Heart left ventricle (tissue), 16 donors: ENCODE measurements around the gene CCDC71. TPM values are rescaled to one million over a fixed set of nuclear protein-coding genes. Genes with fewer than 3 reads are reported as not detected.

Experiments used
- ATAC-seq, 4 donors: fragments of 200-7000 bp; cut with Tn5 transposase; one replicate each; pipeline ENCODE4 v1.9.1; 2020 to 2022; ENCODE audit warnings: moderate library complexity in 4 of 4, mild to moderate bottlenecking in 3 of 4, moderate number of reproducible peaks in 1 of 4
- DNase-seq, 5 donors: peaks; one replicate each; pipeline ENCODE4 v3.0.0-alpha.2; 2020
- H3K27ac ChIP-seq, 12 donors: fragments of 200-600 bp; sonication (generic) in 4 of 12; one replicate each; pipeline versions ENCODE4 v1.5.0 to v1.8.0; 2016 to 2022; ENCODE audit warnings: mild to moderate bottlenecking in 2 of 12
- H3K27me3 ChIP-seq, 9 donors: fragments of 200-600 bp; sonication (generic) in 2 of 9; one replicate each; pipeline versions ENCODE4 v1.5.1 to v1.8.0; 2016 to 2022; ENCODE audit warnings: mild to moderate bottlenecking in 3 of 9
- H3K36me3 ChIP-seq, 9 donors: fragments of 200-600 bp; sonication (generic) in 2 of 9; one replicate each; pipeline versions ENCODE4 v1.5.0 to v1.8.0; 2018 to 2022; ENCODE audit warnings: mild to moderate bottlenecking in 2 of 9
- H3K4me1 ChIP-seq, 12 donors: fragments of 200-600 bp; sonication (generic) in 4 of 12; one replicate each; pipeline versions ENCODE4 v1.5.0 to v1.8.0; 2016 to 2022; ENCODE audit warnings: mild to moderate bottlenecking in 3 of 12
- H3K4me3 ChIP-seq, 12 donors: fragments of 200-600 bp; sonication (generic) in 4 of 12; one replicate each; pipeline versions ENCODE4 v1.5.0 to v1.8.0; 2017 to 2022; ENCODE audit warnings: mild to moderate bottlenecking in 9 of 12, moderate library complexity in 4 of 12
- H3K9me3 ChIP-seq, 12 donors: fragments of 200-600 bp; sonication (generic) in 4 of 12; one replicate each; pipeline versions ENCODE4 v1.5.0 to v1.8.0; 2016 to 2022; ENCODE audit warnings: mild to moderate bottlenecking in 1 of 12
- POLR2A ChIP-seq, 2 donors: fragments of 450-650 bp; IDR thresholded peaks; one replicate each; pipeline ENCODE4 v1.6.1; 2017; ENCODE audit warnings: antibody characterized with exemption in 2 of 2, mild to moderate bottlenecking in 2 of 2, moderate library complexity in 2 of 2
- WGBS, 4 donors: extraction: QIAGEN DNeasy Blood & Tissue Kit in 2 of 4; methylation state at CpG; one replicate each; pipeline versions ENCODE4 v1.1.5 to v1.1.7; 2013 to 2018; 5-methylcytosine and 5-hydroxymethylcytosine counted together
- intact Hi-C, 10 donors: fragments of 100-400 bp; cut with DNase I; formaldehyde crosslinking; loops; one replicate each; pipeline versions ENCODE4 v1.11.1 to v1.14.2; 2022
- polyA plus RNA-seq, 2 donors: library from polyadenylated mRNA; stranded (reverse); fragments of 200-250 nt; gene quantifications; one replicate each; pipeline ENCODE4 v1.2.3, GENCODE V29; 2013
- total RNA-seq, 9 donors: library from RNA; depleted of rRNA in 2 of 9; stranded (reverse); fragments of >200 nt in 2 of 9; fragmentation: NEBNext Ultra II Directional in 3 of 9; extraction: Animal tissue kit (Norgen Biotek cat#: 25700) in 3 of 9; gene quantifications; one replicate each; pipeline versions ENCODE4 v1.1.0 to v1.2.4, GENCODE V29; 2016 to 2023
- TF ChIP-seq, protein P1 (sequence below), 12 donors: fragments of 200-600 bp; sonication (generic) in 4 of 12; IDR thresholded peaks; one replicate each; pipeline versions ENCODE4 v1.5.0 to v1.8.0; 2018 to 2022; ENCODE audit warnings: antibody characterized with exemption in 12 of 12, mild to moderate bottlenecking in 5 of 12
- donor health status: ischemic (EF 13 %, LVEDD 7.1; RV severe dilation, severe dysfunction).
- donor health status: healthy with polysubstance abuse.
- donor health status: DM: no; HTN: yes; CAD: no.
- donor health status: DM: no; HTN: no; CAD: no.
- donor health status: ischemic (EF 25% LVEDD 6.9; RV normal size, moderate dysfunction).
- donor health status: ischemic (EF 25% LVEDD 5.7; RV mildly dilated, moderate dysfunction).
- donor health status: healthy.
- donor health status: DM: yes; HTN: yes; CAD: no.
- donor health status: ischemic (EF 35%, LVEDD 5.7; RV mildly dilated, moderate dysfunction).
- donor health status: nonischemic (EF 11% LVEDD 7.7; RV severe dilation, severe dysfunction).
- donor health status: DM: yes; HTN: yes; CAD: no.
- donor health status: PGD.
- donor health status: ischemic (EF 29% LVEDD 5.4; RV normal size, mild dysfunction).
- donor health status: nonischemic (EF 23%, LVEDD 6.1; RV moderate dilation, normal function).

CCDC71 gene
- total and polyA plus RNA-seq, 11 donors: 9.7 to 24.0 (median 14.6) TPM

DNA sequence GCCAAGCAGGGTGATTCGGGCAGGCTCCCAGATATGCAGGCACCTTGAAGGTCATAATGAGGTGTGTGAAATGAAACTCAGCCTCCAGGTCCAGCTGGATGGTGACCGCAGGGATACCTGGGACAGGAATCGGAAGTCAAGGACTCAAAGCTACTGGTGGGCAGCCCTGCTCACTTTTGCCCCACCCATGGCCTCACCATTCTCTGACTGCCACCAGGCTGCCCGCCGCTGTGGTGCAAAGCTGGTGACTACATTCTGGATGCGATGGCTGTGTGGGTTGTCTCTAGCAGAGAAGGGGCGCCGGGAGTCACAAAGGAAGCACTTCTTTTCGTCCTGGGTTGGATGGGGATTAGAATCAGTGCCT, 34.1 kb downstream of the CCDC71 start:
- peak overlapping the region; percentile 87 to 99 (median 94) for H3K27ac ChIP-seq
- peak overlapping the region; percentile 62 to 90 (median 80) for H3K4me3 ChIP-seq
- TF ChIP-seq, protein P1, sequence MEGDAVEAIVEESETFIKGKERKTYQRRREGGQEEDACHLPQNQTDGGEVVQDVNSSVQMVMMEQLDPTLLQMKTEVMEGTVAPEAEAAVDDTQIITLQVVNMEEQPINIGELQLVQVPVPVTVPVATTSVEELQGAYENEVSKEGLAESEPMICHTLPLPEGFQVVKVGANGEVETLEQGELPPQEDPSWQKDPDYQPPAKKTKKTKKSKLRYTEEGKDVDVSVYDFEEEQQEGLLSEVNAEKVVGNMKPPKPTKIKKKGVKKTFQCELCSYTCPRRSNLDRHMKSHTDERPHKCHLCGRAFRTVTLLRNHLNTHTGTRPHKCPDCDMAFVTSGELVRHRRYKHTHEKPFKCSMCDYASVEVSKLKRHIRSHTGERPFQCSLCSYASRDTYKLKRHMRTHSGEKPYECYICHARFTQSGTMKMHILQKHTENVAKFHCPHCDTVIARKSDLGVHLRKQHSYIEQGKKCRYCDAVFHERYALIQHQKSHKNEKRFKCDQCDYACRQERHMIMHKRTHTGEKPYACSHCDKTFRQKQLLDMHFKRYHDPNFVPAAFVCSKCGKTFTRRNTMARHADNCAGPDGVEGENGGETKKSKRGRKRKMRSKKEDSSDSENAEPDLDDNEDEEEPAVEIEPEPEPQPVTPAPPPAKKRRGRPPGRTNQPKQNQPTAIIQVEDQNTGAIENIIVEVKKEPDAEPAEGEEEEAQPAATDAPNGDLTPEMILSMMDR (IDR thresholded peaks at IDR 0.05): no peak
- no peak for TF ChIP-seq POLR2A (IDR thresholded peaks at IDR 0.05)
- no peaks in the 10 kb centered on the region for H3K27me3 ChIP-seq
- WGBS, 4 donors: 20 to 45% (median 28%) methylated on average over 9 of the region's 9 CpGs
- no peaks in the 10 kb centered on the region for H3K9me3 ChIP-seq
- intact Hi-C loops: loop anchor here in 4 of 10 donors (2.0 to 10.0 kb wide), 4 partner anchors 35 to 543 kb away; partner anchors contain the start of genes KLHDC8B (in 2 of the 4), QRICH1 (in 2 of the 4), APEH (in 1 of the 4) and CCDC71 (in 1 of the 4)
- H3K36me3 ChIP-seq: peaks cover 2 to 43% (median 38%) of the 10 kb centered on the region in 9 donors
- ATAC-seq (no peak), DNase-seq (no peak)
- peaks cover 8 to 48% (median 30%) of the 10 kb centered on the region in 12 donors for H3K4me1 ChIP-seq

DNA sequence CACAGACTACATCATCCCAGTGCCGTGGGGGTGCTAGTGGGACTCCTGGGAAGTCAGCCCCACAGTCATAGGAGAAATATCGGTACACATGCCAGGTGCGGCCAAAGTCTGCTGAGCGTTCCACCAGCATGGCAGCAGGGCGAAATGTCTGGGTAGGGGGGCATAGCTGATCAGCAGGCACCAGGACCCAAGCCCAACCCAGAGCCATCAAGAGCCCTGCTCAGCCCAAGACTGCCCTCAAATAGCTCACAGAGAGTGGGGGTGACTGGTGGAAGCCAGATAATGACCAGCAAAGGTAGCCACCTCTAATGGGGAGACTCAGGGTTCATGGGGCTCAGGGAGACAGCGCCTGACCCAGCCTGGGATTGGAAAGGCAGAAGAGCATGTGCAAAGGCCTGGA, 34.6 kb downstream of the CCDC71 start:
- ATAC-seq (no peak), DNase-seq (no peak)
- Histone ChIP-seq H3K27ac (peak overlapping the region; percentile 87 to 99 (median 94)), H3K9me3 (no peaks in the 10 kb centered on the region), H3K4me1 (peaks cover 8 to 48% (median 30%) of the 10 kb centered on the region in 12 donors), H3K27me3 (no peaks in the 10 kb centered on the region), H3K4me3 (peak overlapping the region; percentile 62 to 90 (median 80)), H3K36me3 (peaks cover 2 to 47% (median 43%) of the 10 kb centered on the region in 9 donors)
- WGBS, 4 donors: 56 to 83% (median 75%) methylated on average over 4 to 6 of the region's 6 CpGs
- no peak for TF ChIP-seq POLR2A (IDR thresholded peaks at IDR 0.05)
- TF ChIP-seq, protein P1 (IDR thresholded peaks at IDR 0.05): no peak
- intact Hi-C loops: loop anchor here in 3 of 10 donors (5.0 to 10.0 kb wide), 3 partner anchors 36 to 543 kb away; partner anchors contain the start of genes KLHDC8B (in 2 of the 3), APEH (in 1 of the 3) and CCDC71 (in 1 of the 3)

DNA sequence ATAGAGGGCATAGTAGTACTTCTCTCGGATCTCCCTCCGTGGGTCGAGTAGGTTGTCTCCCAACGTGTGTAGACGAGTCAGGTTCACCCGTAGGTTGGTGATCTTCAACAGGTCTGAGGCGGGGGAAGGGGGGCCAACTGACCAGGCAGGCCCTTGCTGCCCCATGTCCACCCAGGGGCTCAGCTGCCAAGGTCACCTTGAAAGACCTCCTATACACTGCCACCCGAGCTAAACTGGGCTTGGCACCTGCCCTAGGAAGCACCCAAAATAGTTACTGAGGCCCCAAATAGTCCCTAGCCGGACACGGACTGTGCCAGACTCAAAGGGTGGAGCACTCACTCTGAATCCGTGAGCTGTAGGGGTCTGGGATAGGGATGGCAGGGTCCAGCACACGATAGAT, 35.1 kb downstream of the CCDC71 start:
- TF ChIP-seq, protein P1 (IDR thresholded peaks at IDR 0.05): no peak
- no peak for TF ChIP-seq POLR2A (IDR thresholded peaks at IDR 0.05)
- WGBS, 4 donors: 42 to 50% (median 44%) methylated on average over 10 to 12 of the region's 12 CpGs
- Histone ChIP-seq H3K9me3 (no peaks in the 10 kb centered on the region), H3K27me3 (no peaks in the 10 kb centered on the region), H3K27ac (peak overlapping the region in 11 of 12 donors; percentile 87 to 99 (median 94)), H3K4me3 (peak overlapping the region in 8 of 12 donors; percentile 74 to 90 (median 82)), H3K36me3 (peaks cover 2 to 53% (median 48%) of the 10 kb centered on the region in 9 donors), H3K4me1 (peaks cover 8 to 48% (median 30%) of the 10 kb centered on the region in 12 donors)
- intact Hi-C loops: loop anchor here in 3 of 10 donors (5.0 to 10.0 kb wide), 3 partner anchors 36 to 544 kb away; partner anchors contain the start of genes KLHDC8B (in 2 of the 3), APEH (in 1 of the 3) and CCDC71 (in 1 of the 3)
- ATAC-seq: peak in 2 of 4 donors; percentile 8 to 26
- DNase-seq: peak in 1 of 5 donors; percentile 51

DNA sequence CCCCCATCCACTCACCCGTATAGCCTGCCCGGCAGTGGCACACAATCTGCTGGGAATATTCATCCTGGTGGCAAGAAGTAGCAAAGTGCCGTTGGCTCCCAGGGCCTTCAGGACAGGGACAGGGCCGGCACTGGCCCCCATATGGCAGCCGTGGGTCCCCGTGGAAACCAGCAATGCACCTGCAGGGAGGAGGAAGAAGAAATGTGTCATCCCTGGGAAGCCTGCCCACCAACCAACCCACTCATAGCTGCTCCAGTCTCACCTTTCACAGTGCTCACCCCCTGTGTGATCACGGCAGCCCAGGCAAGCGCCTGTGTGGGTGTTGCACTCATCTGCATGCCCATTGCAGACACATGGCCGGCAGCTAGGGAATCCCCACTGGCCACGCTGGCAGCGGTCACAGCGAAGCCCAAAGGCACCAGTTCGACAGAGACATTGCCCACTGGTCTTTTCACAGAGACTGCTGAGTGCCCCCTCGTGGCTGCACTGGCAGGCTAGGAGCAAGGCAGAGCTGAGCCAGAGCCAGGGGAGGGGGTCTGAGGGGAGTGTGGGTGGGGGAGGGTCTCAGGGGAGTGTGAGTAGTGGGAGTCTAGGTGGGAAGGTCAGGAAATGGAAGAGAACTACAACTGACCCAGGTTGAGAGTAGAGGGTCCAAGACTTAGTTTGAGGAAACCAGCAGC, 41.0 kb downstream of the CCDC71 start:
- Histone ChIP-seq H3K4me3 (no peak overlapping the region), H3K36me3 (peaks cover 2 to 92% (median 89%) of the 10 kb centered on the region in 9 donors), H3K4me1 (peaks cover 0 to 18% (median 6%) of the 10 kb centered on the region in 12 donors), H3K27ac (no peak overlapping the region), H3K9me3 (no peaks in the 10 kb centered on the region), H3K27me3 (no peaks in the 10 kb centered on the region)
- 74 to 87% (median 82%) methylated on average over 12 to 14 of the region's 14 CpGs for WGBS, 4 donors
- ATAC-seq (no peak), DNase-seq (peak in 1 of 5 donors; percentile 60)
- intact Hi-C loops: no loop called here
- TF ChIP-seq, protein P1 (IDR thresholded peaks at IDR 0.05): no peak
- TF ChIP-seq POLR2A (IDR thresholded peaks at IDR 0.05): no peak
